Endothelial cell of umbilical vein (primary cell): Measurements from ENCODE around the gene TXK. TPM values are rescaled to one million over a fixed set of nuclear protein-coding genes. Genes with fewer than 3 reads are reported as not detected.

Experiments used
- BruUV-seq: library from RNA; stranded (reverse); fragments of 400-500 nt; replicated peaks from 2 replicates; lab custom pipeline; 2021; lab: Mats Ljungman, UMichigan
- CTCF ChIA-PET: fragments of 300-600, 350-600 bp; sonication (Branson Sonifier 250); formaldehyde crosslinking; loops from one replicate; lab custom pipeline; 2021; ENCODE audit warnings: antibody characterized with exemption, inconsistent platforms; lab: Charles Lee
- POLR2A ChIA-PET: fragments of 300-600, 350-600 bp; sonication (Branson Sonifier 250); formaldehyde crosslinking; loops from one replicate; lab custom pipeline; 2021; ENCODE audit warnings: antibody characterized with exemption, inconsistent platforms; lab: Charles Lee
- DNase-seq: peaks from one replicate; pipeline ENCODE4 v3.0.0-alpha.2; 2011; ENCODE audit warnings: low read depth, low spot score
- FAIRE-seq: peaks from 2 replicates; lab custom pipeline; 2011; peaks lifted over from hg19 to GRCh38; lab: Jason Lieb, UNC
- H2AFZ ChIP-seq: 2 replicates; pipeline ENCODE4 v1.6.0; 2012; ENCODE audit warnings: low read depth, low read length, control low read depth, inconsistent platforms
- H3K27ac ChIP-seq: 2 replicates; pipeline ENCODE4 v1.5.1; 2011; ENCODE audit warnings: low read depth, mild to moderate bottlenecking, control low read depth, low read length, moderate library complexity; ENCODE audit not compliant: insufficient read depth
- H3K27me3 ChIP-seq, 2 experiments: 2 replicates each; pipeline versions ENCODE4 v1.6.0 to v1.6.1; 2011; ENCODE audit warnings: low read length in 2 of 2, mixed read lengths in 1 of 2; ENCODE audit not compliant: control insufficient read depth in 2 of 2, insufficient read depth in 2 of 2
- H3K36me3 ChIP-seq, 2 experiments: 2 replicates in 1 of 2; 3 replicates in 1 of 2; pipeline ENCODE4 v1.5.1; 2011; ENCODE audit warnings: low read length in 2 of 2, mild to moderate bottlenecking in 1 of 2, moderate library complexity in 1 of 2; ENCODE audit not compliant: control insufficient read depth in 2 of 2, insufficient read depth in 2 of 2; ENCODE audit errors: extremely low read depth in 1 of 2
- H3K4me1 ChIP-seq: 3 replicates; pipeline ENCODE4 v1.5.1; 2011; ENCODE audit warnings: mild to moderate bottlenecking, low read length; ENCODE audit not compliant: control insufficient read depth, insufficient read depth; ENCODE audit errors: extremely low read depth
- H3K4me2 ChIP-seq: 2 replicates; pipeline ENCODE4 v1.6.1; 2011; ENCODE audit warnings: low read length, control low read depth, mixed read lengths; ENCODE audit not compliant: insufficient read depth
- H3K4me3 ChIP-seq, 3 experiments: fragments of 200-600 bp in 1 of 3; sonication (generic), shearing (Covaris generic) in 1 of 3; replicated peaks in 1 of 3; 2 replicates each; pipeline ENCODE4 v1.5.1; 2011 to 2016; ENCODE audit warnings: control low read depth in 3 of 3, low read length in 3 of 3, mild to moderate bottlenecking in 2 of 3, inconsistent platforms in 1 of 3, low read depth in 1 of 3, moderate library complexity in 1 of 3; ENCODE audit not compliant: insufficient read depth in 1 of 3
- H3K79me2 ChIP-seq: 2 replicates; pipeline ENCODE4 v1.6.0; 2012; ENCODE audit warnings: low read length, inconsistent platforms; ENCODE audit not compliant: control insufficient read depth, insufficient read depth
- H3K9ac ChIP-seq: replicated peaks from 2 replicates; pipeline ENCODE3; 2011; ENCODE audit warnings: low read length, control low read depth; ENCODE audit not compliant: insufficient read depth; ENCODE audit errors: extremely low read depth
- H3K9me1 ChIP-seq: replicated peaks from 3 replicates; pipeline ENCODE4 v1.6.0; 2011; ENCODE audit warnings: mild to moderate bottlenecking, low read length; ENCODE audit not compliant: control insufficient read depth, insufficient read depth; ENCODE audit errors: extremely low read depth
- H3K9me3 ChIP-seq: replicated peaks from 2 replicates; pipeline ENCODE4 v1.5.1; 2012; ENCODE audit warnings: low read length, inconsistent platforms; ENCODE audit not compliant: control insufficient read depth, insufficient read depth
- H4K20me1 ChIP-seq: replicated peaks from 2 replicates; pipeline ENCODE3; 2011; ENCODE audit warnings: mild to moderate bottlenecking, low read length; ENCODE audit not compliant: control insufficient read depth, insufficient read depth; ENCODE audit errors: extremely low read depth
- CTCF ChIP-seq, 2 donors: IDR thresholded peaks; 1 replicate in 1 of 2; 2 replicates in 1 of 2; pipeline ENCODE4 v1.5.1; 2011; ENCODE audit warnings: low read length in 2 of 2, mild to moderate bottlenecking in 2 of 2, moderate library complexity in 2 of 2, control low read depth in 1 of 2, inconsistent platforms in 1 of 2, low read depth in 1 of 2; ENCODE audit not compliant: insufficient read depth in 1 of 2; ENCODE audit errors: extremely low read depth in 1 of 2
- EZH2 ChIP-seq: IDR thresholded peaks from 2 replicates; pipeline ENCODE4 v1.6.1; 2012; ENCODE audit warnings: borderline replicate concordance, low read depth, mild to moderate bottlenecking, moderate library complexity, low read length, inconsistent platforms; ENCODE audit not compliant: severe bottlenecking
- GATA2 ChIP-seq: IDR thresholded peaks from 2 replicates; pipeline ENCODE4 v1.7.0; 2011; ENCODE audit warnings: low read depth, mild to moderate bottlenecking, moderate library complexity, mixed read lengths, low read length; ENCODE audit not compliant: insufficient read length, insufficient read depth
- JUN ChIP-seq: IDR thresholded peaks from 2 replicates; pipeline ENCODE4 v1.6.1; 2011; ENCODE audit warnings: borderline replicate concordance, low read depth; ENCODE audit not compliant: insufficient read length, insufficient read depth
- MYC ChIP-seq: IDR thresholded peaks from one replicate; pipeline ENCODE4 v1.6.1; 2011; ENCODE audit warnings: mild to moderate bottlenecking, low read depth, low read length
- POLR2A ChIP-seq: IDR thresholded peaks from 2 replicates; pipeline ENCODE4 v1.6.1; 2012; ENCODE audit warnings: low read depth, mild to moderate bottlenecking, control low read depth, low read length
- dilution Hi-C: fragments of 300-500 bp; cut with MboI; formaldehyde crosslinking; loops from one replicate; pipeline ENCODE4 v1.15.0; 2019; ENCODE audit warnings: low sequenced_read_pairs; ENCODE audit not compliant: extremely low pct_ligation_motif_present
- intact Hi-C: fragments of 100-400 bp; cut with micrococcal nuclease; formaldehyde crosslinking; loops from one replicate; pipeline ENCODE4 v1.10.0; 2022
- polyA plus RNA-seq, 4 experiments: library from polyadenylated mRNA; depleted of rRNA in 3 of 4; stranded (reverse) in 3 of 4; unstranded in 1 of 4; fragments of >200 nt; gene quantifications; 2 replicates each; pipeline versions ENCODE4 v1.2.1 to v1.2.3, GENCODE V29; 2011 to 2012; ENCODE audit warnings: missing spikeins in 1 of 4
- total RNA-seq: library from RNA; stranded (reverse); gene quantifications from 2 replicates; pipeline ENCODE4 v1.2.3, GENCODE V29; 2021

The TXK gene
- total and polyA plus RNA-seq, 2 donors (not counting 3 experiments of a cell fraction or from before 2014, with no cell fraction given), result 0.26 to 0.97 TPM

- Histone ChIP-seq H3K27me3 (no peaks in the 10 kb centered on the region), H3K79me2 (no peaks in the 10 kb centered on the region), H3K9me1 (no peaks in the 10 kb centered on the region), H3K27ac (no peak overlapping the region), H3K4me2 (no peak overlapping the region), H3K36me3 (no peaks in the 10 kb centered on the region), H2AFZ (no peak overlapping the region), H3K9me3 (no peaks in the 10 kb centered on the region), H3K9ac (no peak overlapping the region), H4K20me1 (no peaks in the 10 kb centered on the region), H3K4me1 (no peaks in the 10 kb centered on the region), H3K4me3 (no peak overlapping the region)
- TF ChIP-seq GATA2 (no peak), EZH2 (no peak), JUN (no peak), MYC (no peak), CTCF (IDR thresholded peaks at IDR 0.05; ENCODE audit: extremely low read depth in 1 of 2, insufficient read depth in 1 of 2, low read depth in 1 of 2, low read length in 2 of 2) (peak; percentile 48 to 53), POLR2A (no peak)
- dilution Hi-C loops (no loop called here), intact Hi-C loops (loop anchor here (1.0 kb wide), 2 partner anchors 53 to 107 kb away; no protein-coding TSS in a partner anchor)
- no TSS peak for BruUV-seq
- peak; percentile 66 for FAIRE-seq
- DNase-seq, result peak; percentile 53
- CTCF ChIA-PET, result interaction anchor here (0.6 to 4.0 kb wide), 19 partner anchors 8 to 108 kb away, joined by 3 to 42 read pairs (median 5); no protein-coding TSS in a partner anchor
- POLR2A ChIA-PET, result no interaction called here
Measured at GRCh38 chr4:48033825-48034413, 100.1 kb downstream of the TXK start.
